Right cardiac atrium (tissue), 5 donors: Measurements from ENCODE around the gene AMIGO3. TPM values are rescaled to one million over a fixed set of nuclear protein-coding genes. Genes with fewer than 3 reads are reported as not detected.

ENCODE experiments used
- ATAC-seq, 2 donors: fragments of 200-7000 bp; cut with Tn5 transposase; one replicate each; pipeline versions ENCODE4 v1.8.0 to v1.9.1; 2020; ENCODE audit warnings: moderate library complexity in 2 of 2, mild to moderate bottlenecking in 1 of 2
- DNase-seq, 3 donors: peaks; one replicate each; pipeline ENCODE4 v3.0.0-alpha.2; 2020
- H3K27ac ChIP-seq: one replicate; pipeline ENCODE4 v1.5.1; 2013; ENCODE audit warnings: mild to moderate bottlenecking, low read length, control low read depth, moderate library complexity
- H3K27me3 ChIP-seq: one replicate; pipeline ENCODE4 v1.6.1; 2013; ENCODE audit not compliant: control insufficient read depth, insufficient read depth
- H3K4me1 ChIP-seq: one replicate; pipeline ENCODE4 v1.6.1; 2013; ENCODE audit warnings: low read length; ENCODE audit not compliant: control insufficient read depth, insufficient read depth
- H3K4me3 ChIP-seq: one replicate; pipeline ENCODE4 v1.5.1; 2013; ENCODE audit warnings: low read length, control low read depth
- H3K9me3 ChIP-seq: one replicate; pipeline ENCODE4 v1.6.1; 2013; ENCODE audit warnings: low read length; ENCODE audit not compliant: control insufficient read depth
- WGBS: extraction: QIAGEN DNeasy Blood & Tissue Kit; methylation state at CpG from one replicate; pipeline ENCODE4 v1.1.7; 2013; 5-methylcytosine and 5-hydroxymethylcytosine counted together
- intact Hi-C, 4 donors: fragments of 100-400 bp; cut with DNase I; formaldehyde crosslinking; loops; one replicate each; pipeline versions ENCODE4 v1.11.0 to v1.14.0; 2022 to 2023
- polyA plus RNA-seq: library from polyadenylated mRNA; stranded (reverse); fragments of 200-250 nt; gene quantifications from one replicate; pipeline ENCODE4 v1.2.3, GENCODE V29; 2013
- total RNA-seq, 4 donors: library from RNA; stranded (reverse); fragmentation: NEBNext Ultra II Directional; extraction: Animal tissue kit (Norgen Biotek cat#: 25700); gene quantifications; one replicate each; pipeline ENCODE4 v1.2.1, GENCODE V29; 2021
- donor health status: healthy with polysubstance abuse.
- donor health status: DM: no; HTN: yes; CAD: no.
- donor health status: DM: no; HTN: no; CAD: no.
- donor health status: DM: no; HTN: yes; CAD: no; lungs with severe emphysema.
- donor health status: DM: yes; HTN: yes; CAD: no.

Gene AMIGO3
- total and polyA plus RNA-seq, 5 donors = 0.09 to 0.57 TPM; not detected in 3

DNA sequence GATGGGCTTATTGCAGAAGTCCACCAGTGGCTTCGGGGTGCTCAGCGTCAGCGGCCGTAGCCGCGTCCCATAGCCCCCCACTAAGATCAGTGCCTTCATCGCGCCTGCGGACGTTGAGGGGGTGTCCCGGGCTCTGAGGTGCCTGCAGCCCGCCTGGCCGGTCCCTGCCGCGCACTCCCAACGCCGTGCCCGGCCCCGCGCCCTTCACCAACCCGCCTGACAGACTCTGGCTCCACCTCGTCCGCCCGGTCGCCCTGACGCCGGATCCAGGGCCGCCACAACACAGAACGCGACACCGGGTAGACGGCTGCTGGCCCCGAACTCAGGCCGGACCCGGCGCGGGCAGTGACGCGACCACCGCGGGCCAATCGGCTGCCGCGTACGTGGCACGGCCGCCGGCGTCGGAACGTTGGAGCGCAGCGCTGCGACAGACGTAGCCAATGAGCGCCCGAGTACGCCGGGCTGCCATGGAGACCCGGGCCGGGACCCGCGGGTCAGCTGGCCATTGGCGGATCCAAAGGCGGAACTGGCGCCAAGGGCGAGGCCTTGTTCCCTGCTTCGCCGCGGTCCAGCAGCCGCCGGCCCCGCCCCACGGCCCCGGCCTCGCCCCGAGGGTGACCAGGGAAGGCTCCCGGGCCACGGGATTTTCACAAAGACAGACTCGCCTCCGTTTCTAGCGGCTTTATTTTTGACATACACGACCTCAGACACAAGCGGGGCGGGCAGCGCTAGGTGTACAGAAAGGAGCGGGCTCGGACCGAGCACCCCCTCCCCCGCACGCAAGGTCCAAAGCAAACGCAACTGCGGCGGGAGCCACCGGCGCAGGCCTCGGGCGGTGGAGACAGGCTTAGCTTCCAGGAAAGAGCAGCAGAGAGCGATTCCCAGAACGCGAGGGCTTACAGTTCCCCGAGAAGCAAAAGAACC is 4.4 kb upstream of the AMIGO3 start, which contains the start of gene GMPPB:
TSS of gene GMPPB (minus strand) at position 324 of the 924 bp plus-strand sequence. CDS start at position 99, 225 bp downstream.
- WGBS = under 1% methylated on average over 102 of the region's 102 CpGs
- peak within 1 kb of the TSS; percentile 94 for H3K27ac ChIP-seq
- intact Hi-C loops = no loop called here
- DNase-seq (peak; percentile 99), ATAC-seq (peak; percentile 89 to 92)
- peak within 1 kb of the TSS; percentile 64 for H3K4me3 ChIP-seq
- H3K9me3 ChIP-seq = no peaks in the 10 kb centered on the region
- peaks cover 12% of the 10 kb centered on the region for H3K4me1 ChIP-seq
- H3K27me3 ChIP-seq = no peaks in the 10 kb centered on the region

DNA sequence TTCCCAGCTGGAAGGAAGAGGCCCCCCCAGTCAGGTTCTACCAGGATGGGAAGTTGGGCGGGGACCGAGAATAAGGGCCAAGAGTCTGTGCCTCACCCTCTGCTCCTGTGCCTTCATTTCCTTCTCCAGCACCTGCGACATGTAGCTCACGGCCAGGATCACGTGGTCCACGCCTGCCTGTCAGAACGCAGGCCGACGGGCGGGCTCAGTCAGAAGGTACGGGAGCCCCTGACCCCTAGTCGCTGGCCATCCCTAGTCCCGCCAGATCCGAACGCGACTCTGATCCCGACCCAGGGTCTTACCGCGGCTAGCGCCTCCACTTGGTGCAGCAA is 3.8 kb upstream of the AMIGO3 start:
- WGBS = under 1% methylated on average over 20 of the region's 20 CpGs
- intact Hi-C loops = no loop called here
- DNase-seq = peak; percentile 68 to 85 (median 80)
- no peaks in the 10 kb centered on the region for H3K9me3 ChIP-seq
- H3K4me1 ChIP-seq = peaks cover 12% of the 10 kb centered on the region
- H3K4me3 ChIP-seq = peak overlapping the region; percentile 64
- peak; percentile 4 to 14 for ATAC-seq
- H3K27me3 ChIP-seq = no peaks in the 10 kb centered on the region
- peak overlapping the region; percentile 75 for H3K27ac ChIP-seq

- peaks cover 12% of the 10 kb centered on the region for H3K4me1 ChIP-seq
- H3K27me3 ChIP-seq = no peaks in the 10 kb centered on the region
- ATAC-seq (no peak), DNase-seq (peak in 1 of 3 donors; percentile 52)
- H3K9me3 ChIP-seq = no peaks in the 10 kb centered on the region
- peak overlapping the region; percentile 64 for H3K4me3 ChIP-seq
- WGBS = 62% methylated on average over 8 of the region's 8 CpGs
- intact Hi-C loops = no loop called here
- peak overlapping the region; percentile 75 for H3K27ac ChIP-seq
These were observed 3.4 kb upstream of the AMIGO3 start for GRCh38 chr3:49722896-49723295.

DNA sequence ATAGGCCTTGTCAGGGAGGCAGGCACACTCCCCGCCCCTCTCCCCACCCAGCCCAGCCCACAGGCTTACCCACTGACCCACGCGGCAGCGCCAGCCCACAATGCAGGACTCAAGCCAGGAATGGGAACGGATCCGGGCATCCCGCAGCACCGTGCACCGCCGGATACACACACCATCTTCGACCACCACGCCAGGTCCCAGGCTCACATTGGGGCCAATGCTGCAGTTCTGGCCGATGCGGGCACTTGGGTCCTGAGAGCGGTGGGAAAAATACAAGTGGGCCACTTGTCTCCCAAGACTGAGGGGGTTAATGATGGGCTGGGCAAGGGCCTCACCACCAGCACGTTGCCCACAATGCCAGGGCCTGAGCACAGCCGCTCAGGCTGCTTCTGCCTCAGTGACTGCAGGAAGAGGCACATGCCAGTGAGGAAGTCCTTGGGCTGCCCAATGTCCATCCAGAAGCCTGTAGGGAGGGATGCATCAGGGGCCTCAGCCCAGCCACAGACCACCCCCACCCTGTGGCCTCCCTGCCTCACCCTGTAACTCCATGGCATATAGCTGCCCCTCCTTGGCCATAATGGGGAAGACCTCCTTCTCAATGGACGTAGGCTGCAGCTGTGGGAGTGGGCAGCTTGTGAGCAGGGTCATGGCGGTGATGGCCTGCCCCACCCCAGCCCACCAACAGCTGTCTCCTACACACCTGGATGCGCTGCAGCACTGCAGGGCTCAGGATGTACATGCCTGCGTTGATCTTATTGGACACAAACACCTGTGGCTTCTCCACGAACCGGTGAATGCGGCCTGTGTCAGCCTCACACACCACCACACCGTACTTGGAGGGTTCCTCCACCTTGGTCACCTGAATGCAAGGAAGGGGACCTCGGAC is 2.7 kb upstream of the AMIGO3 start:
- DNase-seq = peak in 1 of 3 donors; percentile 56
- no peak overlapping the region for H3K27ac ChIP-seq
- 83% methylated on average over 26 of the region's 26 CpGs for WGBS
- H3K4me3 ChIP-seq = no peak overlapping the region
- no peak for ATAC-seq
- no peaks in the 10 kb centered on the region for H3K9me3 ChIP-seq
- H3K4me1 ChIP-seq = peaks cover 12% of the 10 kb centered on the region
- no peaks in the 10 kb centered on the region for H3K27me3 ChIP-seq
- intact Hi-C loops = no loop called here

- Histone ChIP-seq H3K9me3 (no peaks in the 10 kb centered on the region), H3K27me3 (no peaks in the 10 kb centered on the region), H3K4me3 (no peak overlapping the region), H3K4me1 (peaks cover 12% of the 10 kb centered on the region), H3K27ac (no peak overlapping the region)
- intact Hi-C loops = no loop called here
- DNase-seq (peak in 1 of 3 donors; percentile 46), ATAC-seq (no peak)
- 72% methylated on average over 9 of the region's 9 CpGs for WGBS
These were observed 2.1 kb upstream of the AMIGO3 start for GRCh38 chr3:49721596-49721895.

- intact Hi-C loops = no loop called here
- H3K4me1 ChIP-seq = peaks cover 12% of the 10 kb centered on the region
- ATAC-seq (no peak), DNase-seq (peak in 2 of 3 donors; percentile 54 to 55)
- H3K4me3 ChIP-seq = no peak overlapping the region
- WGBS = 68% methylated on average over 4 of the region's 4 CpGs
- no peaks in the 10 kb centered on the region for H3K9me3 ChIP-seq
- no peaks in the 10 kb centered on the region for H3K27me3 ChIP-seq
- H3K27ac ChIP-seq = no peak overlapping the region
These were observed 1.5 kb upstream of the AMIGO3 start for GRCh38 chr3:49720855-49721595.

GRCh38 chr3:49718858-49719213 is 648 bp downstream of the AMIGO3 start:
- peak in 2 of 3 donors; percentile 69 to 71 for DNase-seq
- peak in 1 of 2 donors; percentile 0 for ATAC-seq
- Histone ChIP-seq H3K9me3 (no peaks in the 10 kb centered on the region), H3K27ac (no peak overlapping the region), H3K4me1 (peaks cover 8% of the 10 kb centered on the region), H3K27me3 (no peaks in the 10 kb centered on the region), H3K4me3 (peak overlapping the region; percentile 42)
- 7% methylated on average over 33 of the region's 33 CpGs for WGBS
- intact Hi-C loops = no loop called here

DNA sequence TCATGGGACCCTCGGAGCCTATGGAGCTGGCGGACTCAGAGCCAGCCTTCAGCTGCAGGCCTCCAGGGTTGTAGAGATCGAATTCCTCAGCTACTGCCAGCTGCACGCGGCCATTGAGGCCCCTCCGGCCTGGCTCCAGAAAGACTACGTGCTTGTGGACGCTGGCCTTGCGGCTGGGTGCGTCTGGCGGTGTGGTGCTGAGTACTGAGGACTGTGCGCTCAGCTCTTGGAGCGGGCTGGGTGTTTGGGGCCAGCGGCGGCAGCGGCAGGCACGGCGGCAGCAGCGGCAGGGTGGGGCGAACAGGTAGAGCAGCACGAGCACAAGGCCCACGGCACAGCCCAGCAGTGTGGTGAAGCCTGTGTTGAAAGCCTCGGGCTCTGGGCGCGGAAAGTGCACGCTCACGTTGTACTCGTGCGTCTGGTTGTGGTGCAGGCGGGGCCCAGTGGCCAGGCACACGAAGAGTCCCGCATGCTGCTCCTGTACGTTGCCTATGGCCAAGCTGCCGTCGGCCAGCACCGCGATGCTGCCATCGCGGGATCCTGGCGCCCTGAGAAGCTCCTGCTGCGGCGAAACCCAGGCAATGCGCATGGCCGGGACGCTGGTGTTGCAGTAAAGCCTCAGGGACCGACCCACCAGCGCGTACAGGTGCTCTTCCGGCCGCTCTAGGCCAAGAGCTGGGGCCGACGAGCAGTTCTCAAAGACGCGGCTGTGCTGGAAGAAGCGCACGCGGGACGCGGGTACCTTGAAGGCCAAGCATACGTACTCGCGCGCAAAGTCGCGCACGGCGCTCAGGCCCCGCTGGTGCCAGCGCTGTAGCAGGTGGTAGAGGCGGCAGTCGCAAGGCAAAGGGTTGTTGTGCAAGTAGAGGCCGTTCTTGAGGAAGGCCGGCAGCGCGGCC is 1.3 kb downstream of the AMIGO3 start:
- Histone ChIP-seq H3K27ac (no peak overlapping the region), H3K9me3 (no peaks in the 10 kb centered on the region), H3K4me3 (no peak overlapping the region), H3K27me3 (no peaks in the 10 kb centered on the region), H3K4me1 (peaks cover 8% of the 10 kb centered on the region)
- DNase-seq (peak in 2 of 3 donors; percentile 66 to 69), ATAC-seq (peak in 1 of 2 donors; percentile 0)
- intact Hi-C loops = no loop called here
- 60% methylated on average over 75 of the region's 75 CpGs for WGBS

DNA sequence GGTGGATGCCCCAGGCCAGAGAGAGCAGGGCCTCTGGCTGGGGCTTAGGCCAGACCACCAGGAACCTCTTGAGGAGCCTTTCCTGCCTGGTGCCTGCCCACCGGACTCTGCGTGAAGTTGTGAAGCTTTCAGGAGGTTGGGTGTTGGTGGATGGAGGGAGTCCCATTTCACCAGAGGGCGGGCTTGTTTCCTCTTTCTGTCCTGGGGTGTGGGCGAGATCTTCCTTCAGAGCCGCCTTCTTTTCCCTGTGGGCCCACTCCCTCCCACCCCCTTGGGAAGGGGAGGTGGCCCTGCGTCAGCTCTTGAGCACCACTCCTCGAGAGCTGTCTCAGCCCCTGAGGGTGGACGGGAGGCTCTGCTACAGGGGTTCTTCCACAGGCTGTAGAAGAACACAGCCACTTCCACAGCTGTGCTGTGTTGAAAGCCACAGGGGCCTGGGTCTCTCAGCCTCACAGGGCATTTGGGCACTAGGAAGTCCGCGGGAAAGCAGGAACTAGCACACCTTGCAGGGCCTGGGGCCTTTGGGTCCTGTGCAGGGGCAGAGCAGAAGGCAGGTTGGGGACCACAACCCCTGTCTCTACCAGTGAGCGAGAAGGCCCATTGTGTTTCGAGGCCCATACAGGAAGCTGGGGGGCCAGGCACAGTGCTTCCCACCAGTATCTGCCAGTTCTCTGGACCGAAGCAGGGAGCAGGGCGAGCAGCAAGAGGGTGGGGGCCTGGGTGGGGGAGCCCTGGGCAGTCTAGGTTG is 2.1 kb downstream of the AMIGO3 start:
- DNase-seq = peak in 1 of 3 donors; percentile 52
- Histone ChIP-seq H3K27me3 (no peaks in the 10 kb centered on the region), H3K4me3 (no peak overlapping the region), H3K27ac (no peak overlapping the region), H3K9me3 (no peaks in the 10 kb centered on the region), H3K4me1 (no peaks in the 10 kb centered on the region)
- ATAC-seq = no peak
- intact Hi-C loops = no loop called here
- WGBS = 85% methylated on average over 14 of the region's 14 CpGs
